Ovary (tissue), 9 donors: ENCODE data around the gene CFAP65. TPM values are rescaled to one million over a fixed set of nuclear protein-coding genes. Genes with fewer than 3 reads are reported as not detected.

Experiments
- DNase-seq, 5 donors: peaks; one replicate each; pipeline ENCODE4 v3.0.0-alpha.2; 2019 to 2020
- H3K27ac ChIP-seq, 2 donors: fragments of 200-600 bp; one replicate each; pipeline versions ENCODE4 v1.5.1 to v1.8.0; 2019 to 2022
- H3K27me3 ChIP-seq: fragments of 200-600 bp; one replicate; pipeline ENCODE4 v1.8.0; 2022
- H3K36me3 ChIP-seq: fragments of 200-600 bp; sonication (generic); one replicate; pipeline ENCODE4 v1.5.1; 2019
- H3K4me1 ChIP-seq: one replicate; pipeline ENCODE4 v1.8.1; 2013; ENCODE audit warnings: mild to moderate bottlenecking, moderate library complexity; ENCODE audit not compliant: insufficient read depth
- H3K4me3 ChIP-seq: fragments of 200-600 bp; sonication (generic); one replicate; pipeline ENCODE4 v1.5.1; 2017
- H3K9me3 ChIP-seq, 2 donors: fragments of 200-600 bp in 1 of 2; sonication (generic) in 1 of 2; one replicate each; pipeline versions ENCODE4 v1.5.1 to v1.8.1; 2013 to 2019; ENCODE audit warnings: mild to moderate bottlenecking in 1 of 2, moderate library complexity in 1 of 2
- CTCF ChIP-seq, 3 donors: fragments of 450-650 bp in 2 of 3; fragments of 200-600 bp in 1 of 3; IDR thresholded peaks; one replicate each; pipeline versions ENCODE4 v1.5.1 to v1.8.0; 2016 to 2022; ENCODE audit warnings: antibody characterized with exemption in 3 of 3, mild to moderate bottlenecking in 1 of 3
- EP300 ChIP-seq: sonication (generic); formaldehyde crosslinking; IDR thresholded peaks from one replicate; pipeline ENCODE4 v1.6.1; 2017; ENCODE audit warnings: antibody characterized with exemption
- POLR2A ChIP-seq: fragments of 450-650 bp; IDR thresholded peaks from one replicate; pipeline ENCODE4 v1.6.1; 2017; ENCODE audit warnings: antibody characterized with exemption, mild to moderate bottlenecking, moderate library complexity
- WGBS, 3 donors: extraction: QIAGEN DNeasy Blood & Tissue Kit in 1 of 3; methylation state at CpG; one replicate each; pipeline versions ENCODE4 v1.1.5 to v1.1.7; 2013 to 2017; 5-methylcytosine and 5-hydroxymethylcytosine counted together
- intact Hi-C, 4 donors: fragments of 100-400 bp; cut with DNase I; formaldehyde crosslinking; loops; one replicate each; pipeline versions ENCODE4 v1.11.0 to v1.15.1; 2022 to 2023
- polyA plus RNA-seq, 2 donors: library from polyadenylated mRNA; stranded (reverse); fragments of 200-250 nt in 1 of 2; fragments of 350-450 nt in 1 of 2; fragmentation: Illumina TruSeq in 1 of 2; extraction: RNeasy Lipid Tissue Mini Kit (QIAGEN cat#74804) in 1 of 2; gene quantifications; one replicate each; pipeline ENCODE4 v1.2.3, GENCODE V29; 2013 to 2014
- total RNA-seq, 7 donors: library from RNA; depleted of rRNA in 2 of 7; stranded (reverse); fragments of >200 nt in 2 of 7; fragmentation: NEBNext Ultra II Directional in 3 of 7; extraction: Animal tissue kit (Norgen Biotek cat#: 25700) in 3 of 7; gene quantifications; one replicate each; pipeline versions ENCODE4 v1.1.0 to v1.2.4, GENCODE V29; 2016 to 2023
- donor health status: DM: no; HTN: no; CAD: no; lungs with moderate emphysema.
- donor health status: DM: no; HTN: no; CAD: no.
- donor health status: Bipolar disorder and iron deficiency.
- donor health status: DM: yes; HTN: yes; CAD: no.
- donor health status: DM: no; HTN: no; CAD: no.
- donor health status: DM: yes; HTN: yes; CAD: no.

Gene CFAP65
- total and polyA plus RNA-seq, 9 donors: 0.04 to 19.6 (median 0.90) TPM; not detected in 3

GRCh38 chr2:219037783-219038499, 3.4 kb downstream of the CFAP65 start:
- TF ChIP-seq POLR2A (no peak), CTCF (IDR thresholded peaks at IDR 0.05) (no peak), EP300 (no peak)
- H3K27ac ChIP-seq: no peak overlapping the region
- DNase-seq: no peak

DNA sequence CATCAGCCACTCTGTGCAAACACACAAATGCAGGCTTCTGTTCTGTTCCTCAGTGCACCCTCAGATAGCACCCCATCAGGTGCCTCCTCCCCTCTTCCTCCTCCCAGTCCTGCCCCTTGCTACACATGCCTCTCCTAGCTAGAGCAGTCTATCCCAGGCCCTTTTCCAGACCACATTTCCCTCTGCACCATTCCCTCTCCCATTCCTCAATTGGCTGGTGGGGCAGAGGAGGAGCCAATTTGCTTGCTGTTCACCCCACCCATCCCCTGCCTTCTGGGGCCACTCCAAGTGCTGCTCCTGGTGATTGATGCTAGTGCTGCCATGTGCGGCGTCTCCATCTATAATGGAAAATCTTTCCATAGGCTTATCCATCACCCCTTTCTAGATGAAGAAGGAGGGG, 5.4 kb downstream of the CFAP65 start:
- DNase-seq: no peak
- 71 to 83% (median 82%) methylated on average over 2 of the region's 2 CpGs for WGBS, 3 donors
- H3K4me1 ChIP-seq: no peaks in the 10 kb centered on the region
- no peaks in the 10 kb centered on the region for H3K36me3 ChIP-seq
- H3K27me3 ChIP-seq: no peaks in the 10 kb centered on the region
- no peaks in the 10 kb centered on the region for H3K9me3 ChIP-seq
- H3K27ac ChIP-seq: no peak overlapping the region
- TF ChIP-seq EP300: no peak
- no peak for TF ChIP-seq CTCF (IDR thresholded peaks at IDR 0.05)
- TF ChIP-seq POLR2A: no peak
- H3K4me3 ChIP-seq: no peak overlapping the region
- intact Hi-C loops: no loop called here

More at GRCh38 chr2:219037783-219038499, 3.4 kb downstream of the CFAP65 start:
- Histone ChIP-seq H3K27me3 (no peaks in the 10 kb centered on the region), H3K9me3 (no peaks in the 10 kb centered on the region), H3K4me1 (no peaks in the 10 kb centered on the region), H3K36me3 (no peaks in the 10 kb centered on the region), H3K4me3 (no peak overlapping the region)
- intact Hi-C loops: no loop called here
- WGBS, 3 donors: 55 to 68% (median 57%) methylated on average over 7 to 8 of the region's 8 CpGs

DNA sequence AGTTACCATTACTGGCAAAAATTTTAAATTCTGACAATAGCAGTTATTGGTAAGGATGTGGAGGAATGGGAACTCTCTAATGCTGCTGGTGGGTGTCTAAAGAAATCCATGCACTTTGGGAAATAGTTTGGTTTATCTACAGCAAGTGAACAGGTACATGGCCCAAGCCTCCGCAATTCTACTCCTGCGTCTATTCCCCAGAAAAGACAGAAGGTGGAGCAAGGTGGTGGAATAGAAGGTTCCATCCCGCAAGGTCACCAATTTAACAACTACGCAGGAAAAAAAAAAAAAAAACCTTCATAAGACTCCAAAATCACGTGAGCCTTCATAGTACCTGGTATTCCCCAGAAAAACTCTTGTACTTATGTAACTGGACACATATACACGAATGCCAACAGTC, 6.5 kb downstream of the CFAP65 start:
- Histone ChIP-seq H3K36me3 (no peaks in the 10 kb centered on the region), H3K27me3 (no peaks in the 10 kb centered on the region), H3K4me1 (no peaks in the 10 kb centered on the region), H3K4me3 (no peak overlapping the region), H3K9me3 (no peaks in the 10 kb centered on the region), H3K27ac (no peak overlapping the region)
- no peak for DNase-seq
- 47 to 61% (median 50%) methylated on average over 6 of the region's 6 CpGs for WGBS, 3 donors
- intact Hi-C loops: no loop called here
- TF ChIP-seq CTCF (IDR thresholded peaks at IDR 0.05): no peak
- no peak for TF ChIP-seq EP300
- TF ChIP-seq POLR2A: no peak

- H3K4me1 ChIP-seq: no peaks in the 10 kb centered on the region
- intact Hi-C loops: no loop called here
- TF ChIP-seq EP300 (no peak), POLR2A (no peak), CTCF (IDR thresholded peaks at IDR 0.05) (no peak)
- no peak for DNase-seq
- H3K27ac ChIP-seq: no peak overlapping the region
- WGBS, 3 donors: 71 to 76% (median 75%) methylated on average over 23 of the region's 23 CpGs
- H3K4me3 ChIP-seq: no peak overlapping the region
- no peaks in the 10 kb centered on the region for H3K9me3 ChIP-seq
- H3K27me3 ChIP-seq: no peaks in the 10 kb centered on the region
- no peaks in the 10 kb centered on the region for H3K36me3 ChIP-seq
Observed at GRCh38 chr2:219032051-219032745, 9.1 kb downstream of the CFAP65 start.
